ENCODE data around the gene MAPK13.

MAPK13 gene

GRCh38 chr6:36160147-36160760 is 29.9 kb downstream of the MAPK13 start:
- peak; percentile 56 for DNase-seq

DNA sequence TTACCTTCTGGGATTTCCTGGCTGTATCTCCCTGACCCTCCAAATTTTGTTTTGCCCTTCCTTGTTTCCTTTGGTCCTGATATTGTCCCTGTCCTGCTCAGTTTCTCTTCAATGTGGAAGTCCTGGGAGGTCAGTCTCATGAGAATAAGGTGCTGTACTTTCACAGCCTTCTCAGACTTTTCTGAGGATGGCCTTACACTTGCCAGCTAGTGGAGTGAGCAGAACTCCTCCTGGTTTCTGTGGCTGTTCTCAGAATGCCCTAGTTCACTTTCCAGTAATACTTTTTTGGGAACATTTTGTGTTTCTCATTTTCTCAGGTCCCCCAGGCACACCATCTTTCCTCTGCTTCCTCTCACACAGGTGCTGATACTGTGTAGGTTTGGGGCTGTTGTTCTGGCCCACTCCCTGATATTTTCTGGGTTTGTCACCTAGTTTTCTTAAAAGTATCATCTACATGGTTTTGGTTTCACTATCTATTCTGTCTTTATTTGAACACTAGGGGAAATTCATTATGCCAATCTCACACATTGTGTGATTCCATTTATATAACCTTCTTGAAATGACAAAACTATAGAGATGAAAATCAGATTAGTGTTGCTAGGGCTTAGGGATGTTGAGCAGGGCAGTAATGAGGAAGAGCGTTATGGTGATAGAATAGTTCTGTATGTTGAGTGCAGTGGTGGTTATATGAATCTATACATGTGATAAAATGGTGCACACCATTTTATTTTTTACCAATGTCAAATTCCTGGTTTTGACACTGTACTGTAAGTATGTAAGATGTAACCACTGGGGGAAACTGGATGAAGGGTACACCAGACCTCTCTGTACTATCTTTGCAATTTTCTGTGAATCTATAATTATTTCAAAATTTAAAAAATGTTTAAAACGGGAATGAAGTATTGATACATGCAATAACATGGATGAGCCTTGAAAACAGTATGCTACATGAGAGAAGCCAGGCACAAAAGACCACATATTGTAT is 39.0 kb downstream of the MAPK13 start:
- no peak for DNase-seq

DNA sequence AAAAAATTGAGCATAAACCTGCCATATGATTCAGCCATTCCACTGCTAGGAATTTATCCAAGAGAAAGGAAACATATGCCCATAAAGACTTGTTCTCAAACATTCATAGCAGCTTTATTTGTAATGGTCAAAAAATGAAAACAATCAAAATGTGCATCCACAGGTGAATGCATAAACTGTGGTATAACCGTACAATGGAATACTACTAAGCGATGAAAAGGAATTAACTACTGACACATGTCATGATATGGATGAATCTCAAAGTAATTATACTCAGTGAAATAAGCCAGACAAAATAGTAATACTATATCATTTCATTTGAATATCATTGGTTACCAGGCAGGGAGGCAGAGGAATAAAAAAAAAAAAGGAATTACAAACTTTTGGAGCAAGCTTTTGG is 40.4 kb downstream of the MAPK13 start:
- DNase-seq: no peak

DNA sequence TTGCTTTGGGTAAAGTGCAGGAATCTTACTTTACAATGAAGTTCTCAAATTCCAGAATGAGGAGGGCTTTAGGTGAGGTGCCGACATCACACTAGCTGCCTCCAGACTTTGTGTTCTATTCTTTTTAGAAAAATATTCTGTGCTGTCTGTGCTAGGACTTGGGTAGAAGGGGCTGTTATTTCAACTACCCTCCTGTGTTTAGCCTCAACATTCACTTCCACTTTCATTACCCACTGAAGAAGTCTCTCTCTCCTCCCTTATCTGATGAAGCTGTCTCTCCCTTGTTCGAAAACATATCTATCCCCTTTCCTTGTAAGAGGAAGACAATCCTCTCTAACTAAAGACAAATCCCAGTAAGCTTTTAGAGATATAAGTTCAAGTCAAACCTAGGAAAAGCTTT is 41.3 kb downstream of the MAPK13 start:
- no peak for DNase-seq

DNA sequence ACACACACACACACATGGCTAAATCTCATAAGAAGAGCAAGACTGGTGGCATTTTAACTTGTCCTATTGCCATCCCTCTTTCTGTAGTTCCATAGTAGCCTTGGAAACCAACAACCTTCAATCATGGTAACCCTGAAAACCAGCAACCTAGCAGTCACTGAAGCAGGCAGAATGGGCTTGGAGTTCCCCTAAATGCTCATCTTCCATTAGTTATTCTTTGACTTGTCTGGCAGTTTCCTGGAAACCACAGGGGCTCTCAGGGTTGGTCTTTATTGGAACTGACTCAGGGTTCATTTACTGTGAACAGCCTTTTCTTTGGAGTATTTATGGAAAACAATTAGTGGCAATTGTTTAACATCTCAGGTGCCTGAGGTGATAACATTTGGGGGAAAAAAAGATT is 46.9 kb downstream of the MAPK13 start:
- no peak for DNase-seq

DNA sequence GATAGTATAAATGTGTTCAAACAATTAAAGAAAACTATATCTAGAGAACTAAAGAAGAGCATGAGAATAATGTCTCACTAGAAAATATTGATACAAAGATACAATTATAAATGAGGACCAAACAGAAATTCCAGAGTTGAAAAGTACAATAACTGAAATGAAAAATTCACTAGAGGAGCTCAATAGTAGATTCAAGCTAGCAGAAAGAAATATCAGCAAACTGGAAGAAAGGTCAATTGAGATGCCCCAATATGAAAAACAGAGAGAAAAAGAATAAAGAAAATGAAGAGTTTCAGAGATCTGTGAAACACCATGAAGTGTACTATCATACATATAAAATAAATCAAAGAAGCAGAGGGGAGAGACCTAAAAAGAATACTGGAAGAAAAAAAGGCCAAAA is 48.2 kb downstream of the MAPK13 start:
- DNase-seq: no peak

DNA sequence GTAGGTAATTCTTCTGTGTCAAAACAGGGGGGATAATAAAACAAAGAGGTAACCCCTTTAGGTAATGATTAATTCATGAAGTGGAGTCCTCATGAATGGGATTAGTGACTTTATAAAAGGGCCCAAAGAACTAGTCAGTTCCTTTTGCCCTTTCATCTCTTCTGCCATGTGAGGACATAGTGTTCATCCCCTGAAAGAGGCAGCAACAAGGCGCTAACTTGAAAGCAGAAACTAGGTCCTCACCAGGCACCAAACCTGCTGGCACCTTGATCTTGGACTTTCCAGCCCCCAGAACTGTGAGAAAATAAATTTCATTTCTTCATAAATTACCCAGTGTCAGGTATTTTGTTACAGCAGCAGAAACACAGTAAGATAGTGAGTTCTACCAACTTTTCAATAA is 49.8 kb downstream of the MAPK13 start:
- no peak for DNase-seq

DNA sequence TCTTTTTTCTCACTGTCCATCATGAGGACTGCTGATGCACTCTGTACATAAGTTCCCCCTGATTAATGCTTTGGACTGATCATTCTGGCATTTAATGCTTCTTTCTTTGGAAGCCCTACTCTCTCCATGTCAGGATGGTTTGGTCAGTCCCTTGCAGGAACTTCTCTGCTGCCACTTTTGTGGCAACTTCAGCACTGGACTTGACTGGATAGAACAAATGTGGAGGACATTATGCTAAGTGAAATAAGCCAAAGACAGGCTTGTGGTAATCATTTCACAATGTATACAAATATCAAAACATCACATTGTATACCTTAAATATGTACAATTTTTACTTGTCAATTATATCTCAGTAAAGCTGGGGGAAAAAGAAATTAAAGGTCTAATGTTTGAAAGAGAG is 54.0 kb downstream of the MAPK13 start:
- no peak for DNase-seq

DNA sequence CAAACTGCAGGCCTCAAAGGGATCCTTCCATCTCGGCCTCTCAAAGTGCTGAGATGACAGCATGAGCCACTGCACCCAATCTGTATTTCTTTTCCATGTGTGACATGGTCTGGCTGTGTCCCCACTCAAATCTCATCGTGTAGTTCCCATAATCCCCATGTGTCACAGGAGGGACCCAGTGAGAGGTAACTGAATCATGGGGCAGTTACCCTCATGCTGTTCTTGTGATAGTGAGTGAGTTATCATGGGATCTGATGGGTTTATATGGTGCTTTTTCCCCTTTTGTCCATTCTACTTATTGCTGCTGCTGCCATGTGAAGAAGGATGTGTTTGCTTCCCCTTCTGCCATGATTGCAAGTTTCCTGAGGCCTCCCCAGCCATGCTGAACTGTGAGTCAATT is 55.9 kb downstream of the MAPK13 start:
- DNase-seq: no peak

DNA sequence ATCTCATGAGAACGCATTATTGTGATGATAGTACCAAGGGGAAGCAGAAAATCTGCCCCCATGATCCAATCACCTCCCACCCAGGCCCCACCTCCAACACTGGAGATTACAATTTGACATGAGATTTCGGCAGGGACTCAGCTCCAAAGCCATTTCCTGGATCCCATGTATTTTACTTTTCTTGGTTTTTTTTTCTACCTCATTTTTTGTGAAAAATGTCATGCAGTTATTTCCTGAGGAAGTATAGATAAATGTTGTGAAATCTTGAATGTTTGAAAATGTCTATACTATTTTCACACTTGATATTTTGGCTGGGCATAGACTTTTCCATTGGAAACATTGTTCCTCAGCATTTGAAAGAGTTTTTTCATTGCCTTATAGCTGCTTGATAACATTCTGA is 57.1 kb downstream of the MAPK13 start:
- no peak for DNase-seq
